TTC549 (cell line): ENCODE results near the gene CNPY2.
"Not testable (repeated sequence)": the region's sequence is repeated elsewhere in the genome, so short reads cannot be mapped to it uniquely, and the experiment has no call there.

Experiments
- FAIRE-seq: peaks from 2 replicates; lab custom pipeline; 2012; peaks lifted over from hg19 to GRCh38; lab: Jason Lieb, UNC

The CNPY2 gene

DNA sequence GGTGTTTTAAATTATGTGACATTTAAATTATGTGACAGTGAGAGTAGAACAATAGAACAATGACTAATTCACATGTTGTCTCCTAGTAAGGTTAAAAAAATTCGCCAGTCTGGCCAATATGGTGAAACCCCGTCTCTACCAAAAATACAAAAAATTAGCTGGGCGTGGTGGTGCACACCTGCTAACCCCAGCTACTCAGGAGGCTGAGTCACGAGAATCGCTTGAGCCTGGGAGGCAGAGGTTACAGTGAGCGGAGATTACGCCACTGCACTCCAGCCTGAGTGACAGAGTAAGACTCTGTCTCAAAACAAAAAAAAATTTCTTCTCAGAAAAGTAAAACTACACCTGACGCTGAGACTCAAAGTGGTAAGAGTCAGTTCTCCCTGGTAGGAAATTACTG lies 18.4 kb downstream of the CNPY2 start:
- FAIRE-seq = no peak

DNA sequence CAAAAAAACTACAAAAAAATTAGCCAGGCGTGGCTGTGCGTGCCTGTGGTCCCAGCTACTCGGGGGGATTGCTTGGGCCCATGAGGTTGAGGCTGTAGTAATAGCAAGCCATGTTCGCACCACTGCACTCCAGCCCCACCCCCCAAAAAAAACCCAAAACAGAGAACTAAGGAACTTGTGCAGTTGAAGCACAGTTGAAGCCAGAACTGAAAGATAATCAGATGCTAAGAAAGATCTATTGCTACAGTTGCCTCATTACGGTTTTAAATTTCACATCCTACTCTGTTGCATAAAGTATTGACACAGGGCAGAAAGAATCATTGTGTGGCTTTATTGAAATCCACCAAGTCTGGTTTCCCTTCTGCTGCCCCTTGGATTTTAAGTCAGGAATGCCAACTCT lies 19.5 kb downstream of the CNPY2 start:
- FAIRE-seq = no peak

DNA sequence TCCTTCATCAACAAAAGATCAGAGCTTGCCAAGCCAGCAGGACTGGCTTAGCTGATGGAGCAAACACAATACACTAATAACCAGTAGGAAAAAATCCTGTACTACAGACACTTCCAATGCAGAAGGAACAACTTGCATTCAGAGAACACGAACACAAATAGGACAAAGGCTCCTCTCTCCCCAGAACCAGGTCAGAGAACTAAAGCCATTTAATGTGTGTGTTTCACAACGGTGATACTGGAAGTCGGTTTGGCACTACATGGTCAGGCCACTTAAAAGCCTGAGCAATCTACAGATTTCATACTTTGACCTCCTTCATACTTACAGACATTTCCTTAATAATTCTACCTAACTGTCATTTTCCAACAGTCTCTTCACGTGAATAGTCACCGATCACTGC lies 22.0 kb downstream of the CNPY2 start:
- FAIRE-seq = no peak

DNA sequence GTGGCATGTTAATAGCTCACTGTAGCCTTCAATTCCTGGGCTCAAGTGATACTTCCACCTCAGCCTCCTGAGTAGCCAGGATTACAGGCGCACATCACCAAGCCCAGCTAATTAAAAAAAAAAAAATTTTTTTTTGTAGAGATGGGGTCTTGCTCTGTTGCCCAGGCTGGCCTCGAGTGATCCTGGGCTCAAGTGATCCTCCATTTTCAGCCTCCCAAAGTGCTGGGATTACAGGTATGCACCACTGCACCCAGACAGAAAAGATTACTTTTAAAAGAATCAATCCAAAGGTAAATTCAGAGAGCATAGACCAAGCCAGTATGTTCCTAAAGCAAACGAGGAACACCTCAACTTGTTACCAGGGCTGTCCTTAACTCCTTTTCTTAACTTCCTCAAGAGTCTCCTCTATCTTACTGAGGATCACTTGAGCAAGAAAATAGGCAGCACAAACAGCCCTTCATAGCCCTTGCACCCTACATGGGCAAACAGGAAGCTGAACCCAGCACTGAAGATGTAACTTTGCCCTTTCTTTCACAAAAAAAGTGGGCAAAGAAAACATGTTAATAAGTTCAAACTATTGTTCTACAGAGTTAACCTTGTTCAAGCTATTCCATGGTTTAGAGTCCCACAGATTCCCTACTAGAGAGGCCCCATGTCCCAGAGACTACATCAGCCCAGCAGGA lies 26.9 kb downstream of the CNPY2 start:
- FAIRE-seq = no peak

DNA sequence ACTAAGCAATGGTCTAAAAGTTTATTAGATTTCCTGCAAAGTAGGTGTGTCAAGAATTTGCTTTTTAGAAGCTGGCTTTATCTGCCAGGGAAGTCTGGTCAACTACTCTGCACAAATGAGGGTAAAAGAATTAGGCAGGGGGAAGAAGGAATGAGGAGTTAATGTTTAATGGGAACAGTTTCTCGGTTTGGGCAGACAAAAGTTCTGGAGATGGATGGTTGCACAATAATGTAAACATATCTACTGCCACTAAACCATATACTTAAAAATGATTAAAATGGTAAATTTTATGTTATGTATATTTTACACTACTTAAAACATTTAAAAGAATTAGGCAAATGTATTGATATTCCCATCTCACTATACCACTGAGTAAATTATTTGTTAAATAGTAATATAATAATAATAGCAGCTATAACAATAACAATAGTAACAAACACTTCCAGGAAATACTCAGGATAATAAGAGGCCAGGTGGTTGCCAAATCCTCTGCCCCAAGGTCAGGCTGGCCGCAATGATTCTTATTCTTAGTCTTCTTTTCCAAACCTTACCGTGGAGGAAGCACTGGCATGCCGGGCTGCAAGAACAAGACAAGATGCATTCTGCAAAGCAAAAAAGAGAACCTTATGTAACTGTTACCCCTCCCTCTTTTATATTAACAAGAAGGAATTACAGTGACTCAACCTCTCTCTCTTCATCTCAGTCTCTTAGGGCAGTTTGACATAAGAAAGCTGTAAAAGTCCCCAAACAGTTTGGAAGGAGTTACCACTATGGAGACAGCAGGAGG lies 29.6 kb downstream of the CNPY2 start:
- no peak for FAIRE-seq

DNA sequence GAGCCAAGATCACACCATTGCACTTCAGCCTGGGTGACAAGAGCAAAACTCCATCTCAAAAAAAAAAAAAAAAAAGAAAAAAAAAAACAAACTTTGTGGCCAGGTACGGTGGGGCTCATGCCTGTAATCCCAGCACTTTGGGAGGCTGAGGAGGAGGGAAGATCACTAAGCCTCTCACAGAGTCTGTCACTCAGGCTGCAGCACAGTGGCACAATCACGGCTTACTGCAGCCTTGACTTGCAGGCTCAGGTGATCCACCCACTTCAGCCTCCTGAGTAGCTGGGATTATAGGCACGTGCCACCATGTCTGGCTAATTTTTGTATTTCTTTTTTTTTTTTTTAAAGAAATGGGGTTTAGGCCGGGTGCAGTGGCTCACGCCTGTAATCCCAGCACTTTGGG lies 31.5 kb downstream of the CNPY2 start:
- FAIRE-seq = not testable (repeated sequence)

DNA sequence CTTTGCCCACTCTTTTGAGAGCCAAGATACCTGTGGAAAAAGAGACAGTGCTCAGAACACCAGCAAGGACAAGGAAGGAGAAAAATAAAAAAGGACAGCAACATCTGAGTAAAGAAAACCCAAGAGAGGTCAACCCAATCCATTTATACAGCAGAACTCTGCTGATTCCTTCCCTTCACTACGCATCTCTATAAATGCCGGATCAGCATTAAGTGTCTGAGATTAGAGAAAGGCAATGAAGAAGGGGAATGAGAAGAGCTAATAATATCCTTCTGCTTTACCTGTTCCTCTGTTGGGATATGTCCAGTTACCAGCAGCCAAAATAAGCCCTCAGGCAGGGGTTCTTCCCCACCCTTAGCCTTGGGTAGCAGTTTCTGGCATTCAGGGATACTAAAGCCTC lies 33.2 kb downstream of the CNPY2 start:
- no peak for FAIRE-seq

DNA sequence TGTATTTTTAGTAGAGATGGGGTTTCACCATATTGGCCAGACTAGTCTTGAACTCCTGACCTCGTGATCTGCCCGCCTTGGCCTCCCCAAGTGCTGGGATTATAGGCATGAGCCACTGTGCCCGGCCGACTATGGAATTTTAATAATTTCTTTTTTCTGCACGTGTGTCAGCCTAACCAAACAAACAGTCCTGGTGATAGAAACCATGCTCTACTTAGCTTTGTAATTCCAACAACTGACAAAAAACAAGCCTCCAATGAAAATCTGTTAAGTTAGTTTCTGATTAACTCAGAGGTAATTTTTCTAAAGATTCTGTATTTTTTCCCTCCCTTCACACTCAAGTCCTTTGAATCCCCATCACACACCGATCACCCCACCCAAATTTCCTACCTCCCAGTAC lies 33.8 kb downstream of the CNPY2 start:
- no peak for FAIRE-seq

DNA sequence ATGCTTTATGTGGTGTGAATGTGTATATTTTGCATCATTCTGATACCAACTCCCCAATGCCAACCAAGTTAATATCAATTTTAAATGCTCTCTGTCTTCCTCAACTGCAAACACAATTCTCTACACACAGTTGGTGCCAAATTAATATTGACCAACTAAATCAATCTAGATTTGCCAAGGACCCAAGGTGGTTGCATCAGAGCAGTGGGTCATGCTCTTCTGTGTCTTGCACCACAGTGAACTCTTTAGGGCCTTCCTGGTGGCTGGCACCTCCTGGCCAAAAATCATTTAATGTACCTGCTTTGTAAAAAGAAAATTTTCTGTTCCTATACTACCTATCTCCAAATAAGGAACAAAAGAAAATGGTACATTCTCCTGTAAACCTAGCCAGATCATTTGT lies 34.9 kb downstream of the CNPY2 start:
- no peak for FAIRE-seq

DNA sequence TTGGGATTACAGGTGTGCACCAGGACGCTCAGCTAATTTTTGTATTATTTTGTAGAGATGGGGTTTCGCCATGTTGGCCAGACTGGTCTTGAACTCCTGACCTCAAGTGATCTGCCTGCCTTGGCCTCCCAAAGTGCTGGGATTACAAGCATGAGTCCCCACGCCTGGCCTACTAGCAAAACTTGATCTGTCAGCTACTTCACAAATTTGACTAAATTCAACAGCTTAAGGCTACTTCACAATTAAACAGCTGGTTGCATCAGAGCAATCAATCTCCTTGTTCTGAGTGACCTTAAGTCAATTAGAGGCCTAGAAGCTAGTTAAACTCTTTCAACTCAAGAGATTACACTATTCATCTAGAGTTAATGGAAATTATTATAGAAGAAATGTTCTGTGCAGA lies 36.9 kb downstream of the CNPY2 start:
- no peak for FAIRE-seq

DNA sequence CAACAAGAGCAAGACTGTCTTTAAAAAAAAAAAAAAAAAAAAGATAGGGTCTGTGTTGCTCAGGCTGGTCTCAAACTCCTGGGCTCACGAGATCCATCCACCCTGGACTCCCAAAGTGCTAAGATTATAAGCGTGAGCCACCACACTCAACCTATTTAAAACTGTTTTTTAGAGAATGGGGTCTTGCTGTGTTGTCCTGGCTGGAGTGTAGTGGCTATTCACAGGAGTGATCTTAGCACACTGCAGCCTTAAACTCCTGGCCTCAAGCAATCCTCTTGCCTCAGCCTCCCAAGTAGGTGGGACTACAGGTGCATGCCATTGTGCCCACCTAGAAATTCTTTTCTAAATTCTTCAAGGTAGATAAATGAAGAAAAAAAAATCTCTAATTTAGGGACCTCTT lies 41.5 kb downstream of the CNPY2 start:
- no peak for FAIRE-seq

DNA sequence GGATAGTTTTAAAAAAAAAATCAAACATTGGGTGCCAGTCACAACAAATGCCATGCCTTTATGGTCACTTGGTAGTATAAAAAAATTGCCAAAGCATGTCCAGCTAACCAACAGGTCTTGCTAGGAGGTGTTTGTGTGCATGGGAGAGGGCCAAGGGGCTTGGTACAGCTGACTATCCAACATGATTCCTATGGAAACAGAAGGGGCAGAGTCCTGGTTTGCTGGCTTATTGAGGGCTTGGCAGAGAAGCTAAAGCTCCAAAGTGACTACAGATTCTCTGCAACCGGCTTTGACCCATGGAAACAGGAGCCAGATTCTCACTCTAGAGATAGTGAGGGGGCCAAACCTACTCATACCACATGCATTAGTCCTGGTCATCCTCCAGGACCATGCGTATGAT lies 43.3 kb downstream of the CNPY2 start:
- FAIRE-seq = not testable (repeated sequence)

DNA sequence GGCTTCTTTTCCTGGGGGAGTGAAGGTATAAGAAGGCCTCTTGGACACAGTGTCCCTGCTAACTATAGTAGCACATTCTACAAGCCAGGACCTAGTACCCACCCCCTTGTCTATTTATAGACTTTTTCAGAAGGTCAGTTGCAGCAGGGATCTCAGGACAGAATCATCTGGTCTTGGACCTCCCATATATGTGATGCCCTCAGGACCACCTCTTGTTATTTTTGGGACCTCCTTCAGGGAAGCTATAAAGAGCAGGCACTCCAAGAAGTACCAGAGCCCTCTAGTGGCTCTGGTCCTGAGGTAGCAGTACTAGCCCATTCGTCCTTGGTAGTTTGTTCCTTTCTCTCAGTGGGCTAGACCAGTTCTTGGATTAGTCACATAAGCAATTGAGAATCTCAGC lies 44.8 kb downstream of the CNPY2 start:
- no peak for FAIRE-seq

DNA sequence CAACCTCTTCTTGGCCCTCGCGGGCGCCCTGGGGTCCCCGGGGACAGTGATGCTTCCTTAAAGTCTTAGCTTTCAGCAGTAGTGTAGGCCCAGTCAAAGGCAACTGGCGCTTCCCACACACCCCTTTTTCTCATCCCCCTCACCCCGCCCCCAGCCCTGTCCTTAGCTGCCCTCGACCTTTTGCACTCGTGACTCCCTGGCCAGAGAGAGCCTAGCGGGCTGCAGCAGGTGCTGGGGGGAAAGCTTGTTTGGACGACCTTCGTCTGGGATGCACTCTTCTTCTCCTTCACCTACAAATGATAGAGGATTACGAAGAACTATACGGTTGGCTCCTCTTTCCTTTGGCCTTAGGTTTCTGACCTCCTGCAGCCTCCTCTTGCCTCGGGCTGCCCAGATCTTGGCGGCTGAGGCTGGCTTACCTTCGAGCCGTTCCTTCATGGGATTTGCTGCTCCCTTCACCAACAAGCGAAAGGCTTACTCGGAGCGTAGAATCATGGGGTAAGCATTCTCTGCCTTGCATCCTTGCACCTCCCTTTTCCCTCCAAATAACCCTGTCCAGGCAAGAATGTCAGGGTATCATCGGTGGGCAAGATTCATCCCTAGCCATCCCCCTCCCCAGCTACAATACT lies 48.2 kb downstream of the CNPY2 start:
- no peak for FAIRE-seq

DNA sequence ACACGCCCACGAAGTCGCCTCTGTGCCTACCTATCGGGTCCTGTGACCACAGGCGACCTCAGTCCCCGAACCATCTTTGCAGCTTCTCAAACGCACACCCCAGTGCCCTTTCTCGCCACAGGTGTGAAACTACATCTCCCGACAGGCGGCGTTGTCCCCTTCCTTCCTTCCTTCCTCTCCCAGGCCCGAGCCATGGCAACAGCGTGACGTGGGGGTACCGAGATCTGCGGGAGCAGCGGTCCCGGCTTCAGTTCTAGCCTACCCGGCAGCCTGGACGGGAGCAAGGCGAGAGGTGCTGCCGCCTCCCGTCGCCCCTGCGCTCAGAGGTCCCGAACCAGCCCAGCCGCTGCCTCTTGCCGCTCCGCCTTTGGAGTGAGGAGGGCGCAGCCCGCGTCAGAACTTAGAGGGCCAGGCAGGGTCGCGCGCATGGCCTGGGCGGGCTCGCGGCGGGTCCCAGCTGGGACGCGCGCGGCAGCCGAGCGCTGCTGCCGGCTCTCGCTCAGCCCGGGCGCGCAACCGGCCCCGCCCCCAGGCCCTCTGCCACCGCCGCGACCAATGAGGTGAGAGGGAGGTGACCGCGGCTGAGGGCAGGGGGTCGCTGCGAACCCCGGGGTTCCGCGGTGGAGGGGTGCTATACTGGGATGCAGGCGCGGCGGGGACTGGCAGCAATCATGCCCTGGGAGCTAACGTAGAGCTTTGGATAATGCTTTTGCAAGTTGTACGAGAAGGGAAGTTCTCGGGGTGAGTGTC lies 48.9 kb downstream of the CNPY2 start, which contains the start of gene COQ10A:
Gene COQ10A (plus strand): TSS at position 250 of the 750 bp plus-strand sequence. CDS start 177 bp downstream, at position 427.
- FAIRE-seq = no peak

DNA sequence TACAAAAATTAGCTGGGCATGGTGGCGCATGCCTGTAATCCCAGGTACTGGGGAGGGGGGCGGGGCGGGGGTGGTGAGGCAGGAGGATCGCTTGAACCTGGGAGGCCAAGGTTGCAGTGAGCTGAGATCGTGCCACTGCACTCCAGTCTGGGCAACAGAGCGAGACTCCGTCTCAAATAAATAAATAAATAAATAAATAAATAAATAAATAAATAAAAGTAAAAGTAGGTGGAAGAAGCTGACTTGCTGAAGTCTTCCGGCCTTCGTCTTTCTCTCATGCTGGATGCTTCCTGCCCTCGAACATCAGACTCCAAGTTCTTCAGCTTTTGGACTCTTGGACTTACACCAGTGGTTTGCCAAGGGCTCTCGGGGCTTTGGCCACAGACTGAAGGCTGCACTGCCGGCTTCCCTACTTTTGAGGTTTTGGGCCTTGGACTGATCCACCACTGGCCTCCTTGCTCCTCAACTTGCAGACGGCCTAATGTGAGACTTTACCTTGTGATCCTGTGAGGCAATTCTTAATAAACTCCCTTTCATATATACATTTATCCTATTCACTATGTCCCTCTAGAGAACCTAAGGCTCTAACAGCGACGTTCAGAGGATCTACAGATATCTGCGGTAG lies 49.6 kb downstream of the CNPY2 start:
- not testable (repeated sequence) for FAIRE-seq

DNA sequence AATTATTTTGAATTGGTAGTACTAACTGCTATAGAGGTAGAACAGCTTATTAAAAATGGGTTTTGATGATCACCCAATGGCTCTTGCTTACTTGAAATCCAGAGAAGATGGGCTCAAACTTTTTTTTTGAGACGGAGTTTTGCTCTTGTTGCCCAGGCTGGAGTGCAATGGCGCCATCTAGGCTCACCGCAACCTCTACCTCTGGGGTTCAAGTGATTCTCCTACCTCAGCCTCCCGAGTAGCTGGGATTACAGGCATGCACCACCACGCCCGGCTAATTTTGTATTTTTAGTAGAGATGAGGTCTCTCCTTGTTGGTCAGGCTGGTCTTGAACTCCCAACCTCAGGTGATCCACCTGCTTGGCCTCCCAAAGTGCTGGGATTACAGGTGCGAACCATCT lies 52.8 kb downstream of the CNPY2 start:
- not testable (repeated sequence) for FAIRE-seq

DNA sequence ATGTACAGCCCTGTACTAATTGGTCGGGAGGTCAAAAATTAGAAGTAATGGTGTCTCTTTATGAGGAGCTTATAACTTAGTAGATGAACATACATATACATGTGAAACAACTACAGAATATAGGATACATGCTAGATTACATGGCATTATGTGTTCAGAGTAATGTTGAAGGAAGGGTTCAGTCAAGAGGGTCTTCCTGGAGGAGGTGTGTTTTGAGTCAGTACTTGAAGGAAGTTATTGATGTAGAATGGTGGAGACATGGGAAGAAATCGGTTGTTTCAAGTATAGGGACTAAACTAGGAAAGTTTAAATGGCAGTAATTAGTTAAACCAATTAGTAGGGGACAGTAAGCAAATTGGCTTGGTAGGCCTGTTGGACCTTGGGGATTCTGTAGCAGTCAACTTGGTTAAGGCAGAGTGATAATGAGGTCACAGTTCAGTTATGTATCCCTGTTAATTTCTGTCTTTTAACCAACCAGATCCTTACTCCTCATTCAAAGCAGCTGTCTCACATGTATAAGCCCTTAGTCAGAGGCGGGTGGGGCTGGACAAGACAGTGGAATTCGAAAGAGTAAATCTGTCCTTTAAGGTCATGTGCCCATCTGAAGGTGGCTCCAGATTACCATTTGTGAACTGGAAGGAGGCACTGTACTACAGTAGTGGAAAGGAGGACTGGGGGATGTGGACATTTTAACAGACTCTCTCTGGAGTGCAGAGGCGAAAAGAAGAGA lies 54.1 kb downstream of the CNPY2 start:
- no peak for FAIRE-seq

DNA sequence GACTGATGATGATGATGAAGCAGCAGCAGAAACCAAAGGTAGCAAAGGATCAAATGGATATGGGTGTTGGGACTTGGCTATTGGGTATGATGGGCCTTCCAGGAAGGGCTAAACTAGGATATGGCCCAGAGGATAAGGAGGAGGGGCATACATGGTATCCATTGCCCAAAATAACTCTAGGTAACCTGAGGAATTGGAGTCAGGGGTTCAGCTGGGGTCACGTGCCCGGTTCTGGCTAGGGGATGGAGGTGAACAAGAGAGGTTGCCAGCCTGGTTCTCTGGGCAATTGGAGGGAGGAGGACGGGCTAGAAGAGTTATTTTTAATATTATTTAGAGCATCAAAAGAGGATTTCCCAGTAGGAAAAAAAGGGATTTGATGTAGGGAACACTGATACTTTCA lies 54.9 kb downstream of the CNPY2 start:
- FAIRE-seq = no peak

DNA sequence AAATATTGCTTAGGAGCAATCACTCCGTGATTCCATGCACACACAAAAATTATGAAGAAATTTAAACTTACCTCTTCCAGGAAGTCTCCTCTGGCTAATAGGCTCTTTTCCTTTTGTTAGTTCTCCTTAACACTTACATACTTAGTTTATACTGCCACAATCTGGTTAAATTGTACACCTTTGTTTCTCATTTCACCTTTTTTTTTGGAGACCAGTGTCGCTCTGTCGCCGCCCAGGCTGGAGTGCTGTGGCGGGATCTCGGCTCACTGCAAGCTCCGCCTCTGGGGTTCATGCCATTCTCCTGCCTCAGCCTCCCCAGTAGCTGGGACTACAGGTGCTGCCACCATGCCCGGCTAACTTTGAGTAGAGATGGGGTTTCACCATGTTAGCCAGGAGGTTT lies 55.4 kb downstream of the CNPY2 start:
- no peak for FAIRE-seq
